C4-2B (cell line): ENCODE measurements around the gene PARP11.
A peak's percentile ranks its signal among the peaks of the same experiment; 100 is the strongest.

ENCODE experiments used
- H3K27ac ChIP-seq: fragments of 450-650 bp; 2 replicates; pipeline ENCODE4 v1.5.1; 2017
- CTCF ChIP-seq: fragments of 450-650 bp; conservative IDR thresholded peaks from 2 replicates; pipeline ENCODE4 v1.5.1; 2017; ENCODE audit warnings: mild to moderate bottlenecking
- ZFX ChIP-seq: fragments of 450-650 bp; IDR thresholded peaks from 2 replicates; pipeline ENCODE4 v1.6.1; 2017

The PARP11 gene

GRCh38 chr12:3816266-3816665 is 56.9 kb downstream of the PARP11 start:
- H3K27ac ChIP-seq, result no peak overlapping the region
- TF ChIP-seq ZFX (no peak), CTCF (no peak)

DNA sequence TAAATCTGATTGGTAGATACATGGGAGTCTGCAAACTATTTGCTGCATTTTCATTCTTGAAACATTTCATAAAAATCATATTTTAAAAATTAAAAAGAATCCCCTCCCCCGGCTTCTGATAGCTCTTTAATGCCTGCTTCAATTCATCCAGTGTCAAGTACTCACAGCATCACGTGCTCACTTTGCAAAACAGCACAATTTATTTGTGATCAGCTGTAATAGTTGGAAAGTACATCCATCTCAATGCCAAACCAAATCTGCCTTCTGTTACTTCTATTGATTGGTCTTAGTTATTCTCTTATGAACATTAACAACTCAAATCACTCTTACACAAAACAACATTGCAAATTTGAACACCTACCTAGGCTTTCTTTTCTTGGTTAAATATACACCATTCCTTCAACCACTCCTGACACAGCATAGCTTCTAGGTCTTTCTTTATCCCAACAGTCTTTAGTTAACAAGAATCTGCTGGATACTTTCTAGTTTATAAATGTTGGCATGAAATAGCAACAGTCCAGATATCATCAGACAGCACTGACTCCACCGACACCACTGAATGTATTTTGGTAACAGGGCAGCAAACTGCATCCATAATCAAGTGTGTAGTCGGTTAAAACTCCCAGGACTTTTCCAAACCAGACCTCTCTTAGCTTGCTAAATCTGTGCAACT is 58.0 kb downstream of the PARP11 start:
- TF ChIP-seq CTCF (no peak), ZFX (no peak)
- H3K27ac ChIP-seq, result no peak overlapping the region

GRCh38 chr12:3810540-3810939 is 62.7 kb downstream of the PARP11 start:
- no peak overlapping the region for H3K27ac ChIP-seq
- TF ChIP-seq ZFX (no peak), CTCF (no peak)

DNA sequence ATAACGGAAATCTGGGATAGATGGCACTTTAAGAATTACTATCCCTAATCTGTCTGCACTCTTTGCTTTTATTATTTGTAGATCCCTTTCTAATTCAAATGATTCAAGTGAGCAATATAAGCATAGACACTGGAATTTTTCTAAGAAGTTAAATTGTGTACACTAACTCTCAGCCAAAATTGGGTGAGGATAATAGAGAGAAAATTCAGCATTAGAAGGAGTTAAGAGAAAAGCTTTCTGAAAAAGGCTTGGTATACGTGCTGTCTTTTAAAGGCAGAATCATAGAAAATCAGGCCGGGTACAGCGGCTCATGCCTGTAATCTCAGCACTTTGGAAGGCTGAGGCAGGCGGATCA is 63.2 kb downstream of the PARP11 start:
- TF ChIP-seq CTCF, result no peak
- TF ChIP-seq ZFX, result no peak
- H3K27ac ChIP-seq, result no peak overlapping the region

GRCh38 chr12:3809357-3810015 is 63.7 kb downstream of the PARP11 start:
- TF ChIP-seq ZFX (no peak), CTCF (no peak)
- no peak overlapping the region for H3K27ac ChIP-seq

GRCh38 chr12:3805077-3805476 is 68.1 kb downstream of the PARP11 start:
- H3K27ac ChIP-seq, result no peak overlapping the region
- TF ChIP-seq ZFX (no peak), CTCF (no peak)

DNA sequence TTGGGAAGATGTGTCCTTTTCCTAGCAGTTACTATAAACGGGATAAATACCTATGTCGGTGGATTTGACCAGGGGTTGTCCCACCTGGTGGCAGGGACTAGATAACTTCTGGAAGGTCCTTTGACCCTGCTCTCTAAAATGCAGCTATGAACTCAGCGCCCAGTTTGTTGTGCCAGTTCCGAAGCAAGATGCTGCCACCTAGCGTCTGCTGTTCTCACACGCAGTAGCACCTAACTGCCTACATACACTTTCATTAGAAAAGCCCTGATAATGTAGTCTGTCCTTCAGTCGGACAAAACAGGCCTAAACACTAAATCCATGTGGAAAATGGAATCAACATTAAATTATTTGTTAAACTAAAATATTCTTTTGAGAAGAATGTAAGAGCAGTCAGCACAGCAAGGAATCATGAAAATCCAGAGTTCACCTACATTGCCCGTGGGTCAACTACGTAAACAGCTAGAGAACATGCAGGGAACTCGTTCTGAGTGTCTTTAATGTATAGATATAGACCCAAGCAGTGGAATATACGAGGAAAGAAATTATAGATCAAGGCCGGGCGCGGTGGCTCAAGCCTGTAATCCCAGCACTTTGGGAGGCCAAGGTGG is 69.2 kb downstream of the PARP11 start:
- H3K27ac ChIP-seq, result no peak overlapping the region
- TF ChIP-seq CTCF (peak; percentile 95), ZFX (no peak)
